Measurements from ENCODE around the gene ANKRD24.

- no peak for TF ChIP-seq CTCF (IDR thresholded peaks at IDR 0.05; ENCODE audit: poor library complexity)
- TF ChIP-seq EZH2 (IDR thresholded peaks at IDR 0.05; ENCODE audit: borderline replicate concordance), result no peak
- TF ChIP-seq EZH2phosphoT487 (IDR thresholded peaks at IDR 0.05; ENCODE audit: low read depth, severe bottlenecking, unreplicated experiment), result no peak
Observed at GRCh38 chr19:4178990-4179389, 3.5 kb upstream of the ANKRD24 start.

Data from hepatocyte (in vitro differentiated cells).